Stimulated activated CD8-positive, alpha-beta memory T cell treated with anti-CD3 and anti-CD28 coated beads, Interleukin-15, amount 100 ng/mL, for 48 hours (primary cell): ENCODE data around the gene TRAK1.

ENCODE experiments used
- DNase-seq, 2 donors: peaks; one replicate each; pipeline ENCODE4 v3.0.0-alpha.2; 2020; ENCODE audit warnings: low read depth in 2 of 2

TRAK1 gene

DNA sequence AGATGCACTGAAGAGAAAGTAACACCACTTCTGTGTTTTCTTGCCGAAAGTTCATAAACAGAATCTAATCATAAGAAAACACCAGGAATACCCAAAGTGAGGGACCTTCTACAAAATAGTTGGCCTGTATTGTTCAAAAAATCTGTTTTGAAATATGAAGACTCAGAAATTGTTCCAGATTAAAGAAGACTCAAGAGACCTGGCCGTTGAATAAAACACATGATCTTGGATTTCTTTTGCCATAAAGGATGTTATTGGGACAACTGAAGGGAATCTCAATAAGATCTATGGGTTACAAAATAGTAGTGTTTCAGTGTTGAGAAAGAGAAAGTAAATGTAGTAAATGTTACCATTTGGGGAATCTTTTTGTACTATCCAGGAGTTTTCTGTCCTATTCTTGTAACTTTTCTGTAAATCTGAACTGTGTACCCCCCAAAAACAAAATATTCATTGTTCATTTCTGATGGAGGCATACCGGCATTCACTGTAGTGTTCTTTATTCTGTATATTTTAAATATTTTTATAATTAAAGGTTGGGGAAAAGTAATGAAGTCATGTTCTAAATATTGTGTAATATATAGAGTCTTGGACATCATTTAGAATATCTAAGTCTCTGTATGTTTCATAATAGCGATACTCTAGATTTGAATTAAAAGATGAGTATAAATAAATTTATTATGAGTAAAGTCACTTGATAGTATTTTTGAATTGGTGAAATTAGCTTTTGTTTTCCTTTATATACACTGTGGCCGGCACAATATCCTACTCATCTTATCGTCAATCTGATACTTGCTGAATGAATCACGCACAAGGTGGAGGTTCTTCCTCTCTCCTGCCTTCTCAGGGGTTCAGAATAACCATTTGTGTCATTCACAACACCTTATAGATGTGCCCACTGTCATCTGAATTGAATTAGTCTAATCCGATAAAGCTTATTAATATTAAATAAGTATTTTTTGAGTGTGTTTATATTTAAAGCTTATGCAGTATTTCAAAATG is 66.7 kb downstream of the TRAK1 start:
- no peak for DNase-seq

DNA sequence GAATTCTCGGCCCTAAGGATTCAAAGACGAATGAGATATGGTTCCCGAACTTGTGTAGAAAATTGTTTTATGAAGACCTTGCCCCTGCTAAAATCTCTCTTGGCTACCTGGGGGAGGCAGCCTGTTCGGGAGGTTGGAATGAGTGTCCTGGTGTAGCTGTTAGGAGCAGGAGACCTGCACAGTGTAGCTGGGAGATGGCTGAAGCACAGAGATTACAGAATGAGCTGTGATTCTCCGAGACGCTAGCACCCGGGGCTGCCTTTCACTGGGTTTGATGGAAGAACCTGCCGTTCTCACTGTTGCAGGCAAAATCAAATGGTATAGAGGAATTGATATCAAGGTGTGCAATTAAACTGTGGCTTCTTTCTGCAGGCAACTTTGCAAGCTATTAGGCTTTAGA is 68.0 kb downstream of the TRAK1 start:
- no peak for DNase-seq

DNA sequence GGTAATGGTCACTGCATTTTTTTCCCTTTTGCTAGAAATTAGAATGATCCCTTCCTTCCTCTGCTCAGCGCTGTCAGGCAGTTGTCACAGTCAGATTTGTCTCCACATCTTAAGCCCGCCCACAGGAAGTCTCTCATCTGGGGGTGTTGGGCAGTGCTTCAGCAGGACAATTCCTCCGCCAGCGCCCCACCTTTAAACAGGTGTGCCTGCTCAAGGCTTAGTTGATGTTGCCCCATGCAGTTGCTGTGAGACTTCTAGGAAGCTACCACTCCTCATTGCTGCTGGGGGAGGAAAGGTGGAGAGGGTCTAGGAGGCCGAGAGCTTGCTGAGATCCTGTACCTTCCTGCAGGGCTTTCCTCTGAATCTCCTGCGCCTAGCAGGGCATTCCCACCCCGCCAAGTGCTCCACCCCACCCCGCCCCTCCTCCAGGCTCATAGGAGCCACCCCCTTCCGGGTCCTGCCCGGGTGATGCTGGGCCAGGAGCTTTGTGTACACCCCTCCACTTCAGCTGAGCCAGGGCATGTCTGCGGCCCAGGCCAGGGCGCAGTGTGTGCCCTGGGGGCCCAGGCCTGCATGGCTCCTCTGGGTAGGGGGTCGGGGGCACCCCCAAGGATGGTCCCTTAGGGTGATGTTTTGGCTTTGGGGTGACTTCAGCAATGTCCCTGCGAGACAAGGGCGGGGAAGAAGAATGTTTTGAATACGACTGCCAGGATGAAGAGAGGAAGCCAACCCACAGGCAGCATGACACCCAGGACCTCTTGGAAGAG is 68.7 kb downstream of the TRAK1 start:
- no peak for DNase-seq

DNA sequence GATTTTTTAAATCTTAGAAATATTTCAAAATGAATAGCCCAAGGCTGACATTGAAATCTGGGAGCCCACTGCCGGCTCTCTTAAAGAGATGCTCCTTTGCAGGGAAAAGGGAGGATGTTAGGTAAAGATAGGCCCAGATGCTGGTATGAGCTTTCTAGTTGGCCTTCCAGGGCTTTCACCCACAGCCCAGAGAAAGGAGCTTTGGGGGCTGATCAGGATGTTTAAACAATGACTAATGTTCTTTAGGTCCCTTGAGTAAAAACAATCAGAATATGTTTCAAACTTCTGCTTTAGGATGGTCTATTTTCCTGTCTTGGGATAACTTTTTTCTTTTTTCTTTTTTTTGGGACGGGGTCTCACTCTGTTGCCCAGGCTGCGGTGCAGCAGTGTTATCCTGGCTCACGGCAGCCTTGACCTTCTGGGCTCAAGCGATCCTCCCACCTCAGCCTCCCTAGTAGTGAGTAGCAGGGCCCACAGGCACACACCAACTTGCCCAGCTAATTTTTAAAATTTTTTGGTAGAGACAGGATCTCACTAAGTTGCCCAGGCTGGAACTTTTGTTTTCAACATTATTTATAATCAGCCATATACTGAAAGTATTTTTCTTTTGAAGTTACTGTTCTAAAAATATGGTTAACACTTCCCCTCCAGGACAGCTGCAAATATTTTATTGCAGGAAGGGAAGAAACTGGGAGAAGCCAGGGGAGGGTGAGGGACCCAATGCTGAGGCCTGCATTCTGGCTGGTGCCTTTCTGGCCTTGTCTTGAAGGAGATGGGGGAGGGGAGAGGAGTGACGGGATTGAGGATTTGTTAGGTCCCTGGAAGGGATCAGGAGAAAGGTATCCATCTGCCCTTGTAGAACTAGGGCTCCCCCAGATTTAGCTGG is 70.1 kb downstream of the TRAK1 start:
- no peak for DNase-seq

DNA sequence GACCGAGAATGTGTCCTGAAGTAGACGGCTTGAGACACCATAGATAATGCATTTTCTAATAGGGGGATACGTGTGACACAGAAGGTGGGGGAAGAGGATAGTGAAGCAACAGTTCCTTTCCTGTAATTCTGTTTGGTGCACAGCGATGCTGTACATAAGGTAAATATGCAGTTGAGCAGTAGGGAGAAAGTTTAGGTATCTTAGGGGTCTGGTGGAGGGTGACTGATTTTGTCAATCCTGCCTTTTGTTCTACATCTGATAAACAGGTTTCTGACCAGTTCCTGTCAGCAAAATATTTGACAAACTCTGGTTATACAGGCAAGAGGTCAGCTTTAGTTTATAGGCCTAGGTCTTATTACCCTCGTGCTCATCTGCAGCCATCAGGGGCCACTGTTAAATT is 71.3 kb downstream of the TRAK1 start:
- no peak for DNase-seq

DNA sequence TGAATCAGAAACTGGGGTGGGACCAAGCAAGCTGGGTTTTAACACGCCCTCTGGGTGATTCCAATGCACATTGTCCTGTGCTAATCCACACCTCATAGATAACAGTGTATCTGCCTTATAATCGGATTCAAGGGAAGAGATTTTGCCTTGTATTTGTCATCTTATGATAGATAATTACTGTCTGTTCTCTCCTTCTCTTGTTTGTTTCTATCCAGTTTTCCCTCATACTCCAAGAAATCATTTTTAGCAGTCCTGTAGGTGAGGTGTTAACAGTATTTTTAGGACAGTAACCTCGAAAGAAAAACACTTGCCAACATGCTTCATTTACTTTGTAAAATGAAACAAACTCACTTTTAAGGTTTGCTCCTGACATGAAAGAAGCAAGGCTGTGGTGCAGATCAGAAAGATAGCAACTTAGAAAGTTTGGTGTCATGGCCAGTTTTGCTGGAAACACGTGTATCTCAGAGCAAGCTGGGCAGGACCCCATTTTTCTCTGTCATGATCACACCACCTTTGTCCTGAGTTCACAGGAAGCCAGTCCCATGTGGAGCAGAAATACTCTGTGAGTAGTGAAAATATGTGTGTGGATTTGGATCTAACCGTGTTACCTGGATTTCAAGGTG is 72.6 kb downstream of the TRAK1 start:
- DNase-seq: no peak

DNA sequence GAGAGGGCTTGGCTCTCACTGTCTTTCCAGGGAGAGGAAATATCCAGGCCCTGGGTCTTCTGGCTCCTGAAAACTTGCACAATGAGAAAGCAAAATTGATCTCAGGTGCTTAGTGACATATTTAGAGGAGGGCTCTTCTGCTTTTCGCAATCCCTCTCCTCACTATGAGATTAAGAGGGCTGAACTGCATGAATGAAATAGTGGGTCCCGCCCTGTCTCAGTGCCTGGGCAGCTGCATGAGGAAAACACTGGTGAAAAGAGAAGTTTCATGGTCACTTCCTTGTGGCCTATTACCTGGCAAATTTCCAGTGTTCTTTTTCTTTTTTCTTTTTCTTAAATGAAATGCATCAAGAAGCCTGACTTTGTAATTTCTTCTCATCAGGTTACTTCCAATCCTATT is 73.5 kb downstream of the TRAK1 start:
- DNase-seq: no peak

DNA sequence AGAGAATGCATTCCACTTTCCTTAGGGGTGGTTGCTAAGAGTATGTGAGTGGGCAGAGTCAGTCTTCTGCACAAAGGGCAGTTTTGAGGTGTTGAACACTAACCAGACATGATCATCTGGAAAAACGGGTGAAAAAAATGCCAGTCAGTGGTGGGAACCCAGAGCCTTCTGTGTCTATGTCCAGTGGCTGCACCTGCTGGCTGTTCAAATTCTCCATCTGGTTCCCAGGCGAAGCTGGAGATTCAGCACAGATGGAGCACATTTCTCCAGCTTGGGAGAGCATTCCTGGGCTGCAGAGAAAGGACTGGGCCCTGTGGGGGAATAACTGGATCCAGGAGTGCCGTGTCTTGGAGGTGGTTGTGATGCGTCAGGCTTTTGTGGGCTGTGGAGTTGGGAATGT is 74.1 kb downstream of the TRAK1 start:
- DNase-seq: no peak

DNA sequence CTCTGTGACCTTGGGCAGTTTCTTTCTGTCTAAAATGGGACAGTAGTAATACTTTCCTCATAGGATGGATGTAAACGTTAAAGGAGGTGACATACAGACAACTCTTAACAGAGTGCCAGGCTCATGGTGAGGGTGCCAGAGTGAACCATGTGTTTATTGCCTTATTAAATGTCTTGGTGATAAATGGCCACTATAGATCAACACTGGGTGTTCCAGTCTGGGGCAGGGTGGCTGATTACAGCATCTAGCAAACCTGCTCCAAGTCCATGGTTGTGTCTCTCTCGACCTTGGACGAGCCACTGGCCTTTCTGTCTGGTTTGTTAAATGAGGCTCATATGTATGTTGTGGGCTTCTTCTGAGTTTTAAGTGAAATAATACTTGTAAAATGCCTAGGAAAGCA is 75.1 kb downstream of the TRAK1 start:
- no peak for DNase-seq

DNA sequence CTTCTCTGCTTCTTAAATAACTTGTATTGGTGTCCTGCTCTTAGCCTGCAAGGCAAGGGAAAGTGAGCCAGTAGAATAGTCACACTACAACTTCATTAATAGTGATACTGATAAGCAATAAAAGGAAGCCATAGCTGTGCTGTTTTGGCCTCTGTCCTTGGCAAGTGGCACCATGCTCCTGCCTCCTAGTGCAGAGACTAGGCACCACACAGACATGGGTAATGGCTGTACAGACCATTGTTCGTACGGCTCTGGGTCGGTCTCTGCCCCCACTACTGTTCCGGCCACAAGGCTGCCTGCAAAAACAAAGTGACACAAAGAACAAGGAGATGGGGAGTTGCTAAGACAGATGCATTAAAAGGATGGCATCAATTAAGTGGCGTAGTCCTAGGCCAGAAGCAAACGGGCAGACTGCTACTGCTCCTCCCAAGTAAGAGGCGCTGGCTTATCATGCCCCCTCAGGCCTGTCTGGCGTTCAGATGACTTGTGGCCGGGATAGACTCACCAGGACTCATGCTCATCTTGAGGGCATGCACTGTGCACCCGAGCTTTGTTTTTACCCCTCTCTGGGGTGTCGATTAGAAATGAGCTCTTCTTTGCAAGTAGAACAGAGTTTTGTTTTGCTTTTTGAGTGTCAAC is 75.6 kb downstream of the TRAK1 start:
- DNase-seq: no peak

DNA sequence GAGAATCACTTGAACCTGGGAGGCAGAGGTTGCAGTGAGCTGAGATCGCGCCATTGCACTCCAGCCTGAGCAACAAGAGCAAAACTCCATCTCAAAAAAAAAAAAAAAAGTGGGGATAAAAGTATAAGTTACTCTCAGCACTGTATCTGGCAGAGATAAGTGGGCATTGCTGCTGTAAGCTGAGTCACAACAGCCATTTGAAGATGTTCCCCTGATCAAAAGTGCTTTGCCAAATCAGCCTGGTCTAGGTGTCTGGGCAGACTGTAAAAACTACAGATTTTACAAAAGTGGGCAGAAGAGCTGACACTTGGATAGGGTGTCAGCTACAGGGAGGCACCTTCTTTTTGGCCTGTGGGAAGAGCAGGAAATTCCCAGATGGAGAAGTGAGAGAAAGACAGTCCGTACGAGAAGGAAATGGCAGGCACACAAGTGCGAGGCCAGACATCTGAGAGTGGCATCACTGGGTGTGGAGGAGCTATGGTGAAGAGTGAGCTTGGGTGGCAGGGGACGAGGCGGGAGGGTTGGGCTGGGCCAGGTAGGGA is 78.5 kb downstream of the TRAK1 start:
- DNase-seq: no peak

DNA sequence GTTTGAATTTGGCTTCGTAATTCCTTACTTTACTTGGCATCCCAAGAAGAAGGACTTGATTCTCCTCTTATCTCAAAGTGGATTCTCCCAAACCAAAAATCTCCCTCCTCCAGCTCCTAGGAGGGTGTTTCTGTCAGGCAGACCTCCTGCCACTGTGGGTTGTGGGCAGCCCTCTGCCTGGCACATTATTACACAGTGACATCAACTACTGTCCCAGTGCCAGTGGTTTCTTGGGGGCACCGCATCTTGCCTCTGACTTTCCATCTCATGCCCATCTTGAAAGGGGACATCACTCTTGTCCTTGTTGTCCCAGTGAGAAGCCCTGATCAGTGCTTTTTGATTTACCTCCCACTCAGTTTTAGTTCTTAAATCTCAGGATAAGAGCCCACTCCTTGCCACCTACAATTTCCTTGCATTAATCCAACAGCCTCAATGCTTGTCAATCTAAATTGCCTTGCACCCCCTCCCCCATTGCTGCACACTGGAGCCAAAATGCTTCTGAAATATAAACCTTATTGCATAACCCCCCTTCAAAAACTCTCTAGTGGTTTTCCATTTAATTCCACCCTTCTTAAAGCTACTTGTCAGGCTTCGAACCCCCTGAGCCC is 81.0 kb downstream of the TRAK1 start:
- DNase-seq: no peak

DNA sequence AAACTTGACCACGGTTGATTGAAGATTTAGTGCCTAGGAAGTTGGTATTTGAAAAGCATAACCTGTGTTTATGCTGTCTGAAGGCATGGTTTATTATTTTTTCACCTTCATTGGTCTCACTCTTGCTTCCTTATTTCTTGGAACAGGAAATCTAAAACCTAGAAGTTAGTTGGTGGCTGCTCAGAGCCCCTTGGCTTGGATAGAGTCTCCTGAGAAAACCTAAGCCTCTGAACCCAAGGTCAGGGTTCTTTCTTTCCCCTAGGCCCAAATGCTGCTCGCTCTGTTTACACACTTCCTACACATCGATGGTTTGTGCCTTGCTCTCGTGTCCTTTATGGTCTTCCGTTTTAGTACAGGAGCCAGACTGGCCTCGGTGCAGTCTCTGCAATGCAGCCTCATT is 82.2 kb downstream of the TRAK1 start:
- no peak for DNase-seq

DNA sequence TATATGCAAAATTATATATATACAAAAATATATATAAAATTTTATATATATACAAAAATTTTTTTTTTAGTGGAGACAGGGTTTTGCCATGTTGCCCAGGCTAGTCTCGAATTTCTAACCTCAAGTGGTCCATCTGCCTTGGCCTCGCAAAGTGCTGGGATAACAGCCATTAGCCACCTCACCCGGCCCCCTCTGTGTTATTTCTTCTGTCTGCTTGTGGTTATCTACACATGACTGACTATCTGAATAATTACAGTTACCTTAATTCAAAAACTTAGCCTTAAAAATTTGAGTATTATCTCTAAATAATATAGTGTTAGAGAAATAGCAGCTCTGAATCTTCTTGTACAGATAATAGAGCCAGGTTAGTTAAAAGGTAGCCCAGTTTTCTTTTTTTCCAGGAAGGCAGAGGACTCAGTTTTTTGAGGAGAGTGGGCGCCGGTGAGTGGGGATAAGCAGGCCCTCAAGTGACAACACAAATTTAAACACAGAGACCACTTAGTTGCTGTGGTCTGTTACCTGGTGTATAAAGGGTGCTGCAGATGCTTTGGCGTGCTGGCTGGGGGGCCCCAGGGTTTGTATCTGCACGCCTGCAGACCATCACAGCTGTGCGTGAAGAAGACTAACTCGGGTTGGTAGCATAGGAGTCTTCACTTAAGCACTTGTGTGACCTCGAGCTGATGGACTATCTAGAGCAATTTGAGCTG is 83.7 kb downstream of the TRAK1 start:
- no peak for DNase-seq

DNA sequence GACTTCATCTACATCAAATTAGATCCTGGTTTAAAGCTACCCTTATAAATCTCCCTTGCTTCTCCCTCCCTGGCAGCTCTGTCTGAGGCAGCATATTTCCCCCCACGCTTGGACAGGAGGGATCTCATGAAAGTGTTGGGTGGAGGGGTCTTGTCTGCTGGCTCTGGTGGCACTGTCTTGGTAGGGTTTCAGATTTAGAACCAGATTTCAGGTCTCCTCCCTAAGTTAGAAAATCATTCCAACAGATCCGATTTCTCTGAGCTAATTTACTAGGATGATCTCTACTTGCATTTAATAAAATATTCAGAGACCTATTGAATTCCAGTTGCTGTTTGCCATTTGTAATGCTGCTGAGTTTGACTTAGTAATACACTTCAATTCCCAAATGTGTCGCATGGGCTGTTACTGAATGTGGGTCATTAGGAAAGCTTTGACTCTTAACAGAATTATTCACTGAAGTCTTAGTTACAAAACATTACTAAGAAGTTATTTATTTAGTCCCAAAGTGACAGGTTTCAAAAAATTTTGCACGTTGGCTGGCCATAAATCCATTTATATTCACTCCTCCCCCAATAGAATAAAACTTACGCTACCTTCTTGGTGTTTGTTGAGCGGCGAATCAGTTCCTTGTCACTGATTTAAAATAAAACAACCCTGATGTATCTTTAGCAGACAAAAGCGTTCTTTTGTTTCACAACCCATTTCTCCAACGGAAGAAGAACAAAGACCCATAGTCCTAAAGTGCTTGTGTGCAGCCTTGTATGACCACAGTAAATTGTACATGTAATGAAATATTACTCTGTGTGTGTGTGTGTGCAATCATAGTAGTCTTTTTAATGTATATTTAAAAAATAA is 84.5 kb downstream of the TRAK1 start:
- no peak for DNase-seq

DNA sequence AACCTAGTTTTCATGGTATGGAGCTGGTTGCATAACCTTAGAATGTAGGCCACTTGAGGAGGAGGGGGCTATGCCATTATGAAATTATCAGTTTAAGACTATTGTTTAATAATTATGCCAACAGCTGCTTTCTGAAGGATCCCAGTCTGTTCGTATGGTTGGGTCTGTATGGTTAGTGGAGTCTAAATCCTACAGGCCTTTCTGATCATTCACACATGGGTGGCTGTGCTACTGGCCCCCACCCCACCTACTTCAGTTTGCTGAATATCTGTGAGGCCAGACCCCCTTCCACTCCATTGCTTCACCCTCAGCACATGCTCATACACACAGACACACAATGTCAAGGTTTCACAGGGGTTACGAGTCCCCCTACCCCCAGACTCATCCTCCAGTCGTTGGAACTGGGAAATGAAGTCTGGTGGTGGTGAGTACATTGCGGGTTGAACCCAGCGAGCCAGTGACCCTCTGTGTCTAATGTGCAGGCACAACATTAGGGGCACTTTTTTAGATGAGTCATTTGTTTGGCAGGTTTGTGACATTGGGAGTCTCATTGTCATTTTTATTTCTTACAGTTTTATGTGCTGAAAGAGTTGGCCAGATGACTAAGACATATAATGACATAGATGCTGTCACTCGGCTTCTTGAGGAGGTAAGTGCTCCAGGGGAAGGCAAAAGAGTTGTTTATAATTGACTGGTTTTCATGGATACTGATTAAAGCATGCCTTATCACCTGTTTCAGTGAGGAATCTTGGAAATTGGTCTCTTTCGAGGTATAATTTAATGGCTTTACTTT is 85.3 kb downstream of the TRAK1 start:
- no peak for DNase-seq

DNA sequence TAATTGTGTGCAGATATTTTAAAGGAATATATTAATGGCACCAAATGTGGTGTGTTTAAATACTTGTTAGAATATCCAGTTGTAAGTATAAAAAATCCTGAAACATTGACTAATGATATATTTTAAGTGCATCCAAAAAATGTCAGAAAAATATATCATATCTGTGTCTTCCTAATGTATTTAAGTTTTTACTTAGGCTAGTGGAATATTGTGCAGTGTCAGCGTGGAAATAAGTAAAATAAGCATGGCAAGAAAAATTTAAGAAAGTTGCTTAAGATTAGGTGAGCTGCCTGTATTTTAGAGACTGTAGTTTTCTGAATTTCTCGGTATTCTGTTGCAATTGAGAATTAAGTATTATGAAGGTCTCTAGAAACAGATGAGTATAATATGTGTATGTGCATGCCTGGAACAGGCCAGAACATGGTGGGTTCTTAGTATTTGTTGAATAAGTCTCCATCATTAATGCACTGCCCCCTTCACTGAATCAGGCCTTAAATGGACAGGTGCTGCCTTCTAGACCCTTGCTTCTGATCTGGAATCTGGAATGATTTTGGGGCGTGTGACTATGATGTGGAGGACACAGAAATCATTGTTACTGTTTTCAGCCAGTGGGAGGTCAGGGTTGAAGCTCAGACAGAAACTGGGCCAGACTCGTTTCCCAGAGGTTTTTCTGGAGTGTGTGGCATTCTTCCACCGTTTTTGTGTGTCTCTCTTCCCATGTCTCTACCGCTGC is 86.1 kb downstream of the TRAK1 start:
- DNase-seq: no peak
